CD4-positive, alpha-beta T cell treated with Interleukin-1 beta for 1 hour (primary cell): ENCODE measurements around the gene CD80.

Source experiments
- DNase-seq, 2 donors: peaks; one replicate each; pipeline ENCODE4 v3.0.0-alpha.2; 2020 to 2022

CD80 gene

GRCh38 chr3:119492128-119492527 lies 67.3 kb downstream of the CD80 start:
- DNase-seq = no peak

GRCh38 chr3:119490153-119490552 lies 69.3 kb downstream of the CD80 start:
- no peak for DNase-seq

- DNase-seq = no peak
Measured at GRCh38 chr3:119485563-119485962, 73.9 kb downstream of the CD80 start.

DNA sequence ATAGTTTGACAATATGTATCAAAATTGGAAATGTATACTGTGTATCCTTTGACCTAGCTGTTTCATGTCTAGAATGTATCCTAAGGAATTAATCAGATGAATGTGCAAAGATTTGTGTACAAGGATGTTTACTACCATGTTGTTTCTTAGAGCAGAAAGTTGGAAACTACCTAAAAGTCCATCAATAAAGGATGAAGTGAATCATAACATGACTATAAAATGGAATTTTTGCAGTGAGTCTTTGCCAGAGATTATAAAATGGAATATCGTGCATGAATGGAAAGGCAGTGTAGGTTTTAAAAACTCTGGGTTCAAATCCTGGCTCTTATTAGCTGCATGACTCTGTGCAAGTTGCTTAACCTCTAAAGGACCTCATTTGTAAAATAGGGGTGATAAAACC lies 76.3 kb downstream of the CD80 start:
- no peak for DNase-seq

DNA sequence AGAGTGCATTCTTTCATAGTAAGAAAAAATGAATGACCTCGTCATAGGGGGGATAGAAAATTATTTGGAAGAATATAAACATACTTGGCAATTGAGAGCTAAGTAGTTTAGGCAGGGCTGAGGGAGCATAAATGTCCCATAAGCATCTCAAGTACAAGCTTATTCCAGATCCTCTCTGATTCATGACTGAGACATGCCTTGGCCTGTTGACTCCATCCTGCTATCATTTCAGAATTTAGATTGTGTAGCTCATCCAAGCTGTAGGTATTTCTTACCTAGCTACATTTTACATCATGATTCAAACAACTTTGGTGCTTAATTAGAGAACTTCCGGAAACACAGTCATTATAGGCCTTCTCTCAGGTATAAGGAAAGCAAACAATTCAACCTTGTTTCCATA lies 78.3 kb downstream of the CD80 start:
- DNase-seq = no peak
